ENCODE measurements around the gene LRRC28.

- TF ChIP-seq SMC3 (IDR thresholded peaks at IDR 0.05; ENCODE audit: low read depth, low read length) (peak; percentile 57), MXI1 (IDR thresholded peaks at IDR 0.05; ENCODE audit: borderline replicate concordance, low read depth, low read length) (no peak), POLR2A (IDR thresholded peaks at IDR 0.05; ENCODE audit: low read depth, low read length) (no peak), NFE2L2 (IDR thresholded peaks at IDR 0.05; ENCODE audit: low read depth, low read length) (no peak), CEBPB (IDR thresholded peaks at IDR 0.05; ENCODE audit: low read depth, low read length) (no peak)
- TF ChIP-seq, protein P1, sequence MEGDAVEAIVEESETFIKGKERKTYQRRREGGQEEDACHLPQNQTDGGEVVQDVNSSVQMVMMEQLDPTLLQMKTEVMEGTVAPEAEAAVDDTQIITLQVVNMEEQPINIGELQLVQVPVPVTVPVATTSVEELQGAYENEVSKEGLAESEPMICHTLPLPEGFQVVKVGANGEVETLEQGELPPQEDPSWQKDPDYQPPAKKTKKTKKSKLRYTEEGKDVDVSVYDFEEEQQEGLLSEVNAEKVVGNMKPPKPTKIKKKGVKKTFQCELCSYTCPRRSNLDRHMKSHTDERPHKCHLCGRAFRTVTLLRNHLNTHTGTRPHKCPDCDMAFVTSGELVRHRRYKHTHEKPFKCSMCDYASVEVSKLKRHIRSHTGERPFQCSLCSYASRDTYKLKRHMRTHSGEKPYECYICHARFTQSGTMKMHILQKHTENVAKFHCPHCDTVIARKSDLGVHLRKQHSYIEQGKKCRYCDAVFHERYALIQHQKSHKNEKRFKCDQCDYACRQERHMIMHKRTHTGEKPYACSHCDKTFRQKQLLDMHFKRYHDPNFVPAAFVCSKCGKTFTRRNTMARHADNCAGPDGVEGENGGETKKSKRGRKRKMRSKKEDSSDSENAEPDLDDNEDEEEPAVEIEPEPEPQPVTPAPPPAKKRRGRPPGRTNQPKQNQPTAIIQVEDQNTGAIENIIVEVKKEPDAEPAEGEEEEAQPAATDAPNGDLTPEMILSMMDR (conservative IDR thresholded peaks at IDR 0.05; ENCODE audit: low read depth, low read length), result peak; percentile 60
Measured at GRCh38 chr15:99409097-99409473, 157.8 kb downstream of the LRRC28 start.
